ENCODE measurements around the gene CRTC1.
A peak's percentile ranks its signal among the peaks of the same experiment; 100 is the strongest.

Gene CRTC1, protein sequence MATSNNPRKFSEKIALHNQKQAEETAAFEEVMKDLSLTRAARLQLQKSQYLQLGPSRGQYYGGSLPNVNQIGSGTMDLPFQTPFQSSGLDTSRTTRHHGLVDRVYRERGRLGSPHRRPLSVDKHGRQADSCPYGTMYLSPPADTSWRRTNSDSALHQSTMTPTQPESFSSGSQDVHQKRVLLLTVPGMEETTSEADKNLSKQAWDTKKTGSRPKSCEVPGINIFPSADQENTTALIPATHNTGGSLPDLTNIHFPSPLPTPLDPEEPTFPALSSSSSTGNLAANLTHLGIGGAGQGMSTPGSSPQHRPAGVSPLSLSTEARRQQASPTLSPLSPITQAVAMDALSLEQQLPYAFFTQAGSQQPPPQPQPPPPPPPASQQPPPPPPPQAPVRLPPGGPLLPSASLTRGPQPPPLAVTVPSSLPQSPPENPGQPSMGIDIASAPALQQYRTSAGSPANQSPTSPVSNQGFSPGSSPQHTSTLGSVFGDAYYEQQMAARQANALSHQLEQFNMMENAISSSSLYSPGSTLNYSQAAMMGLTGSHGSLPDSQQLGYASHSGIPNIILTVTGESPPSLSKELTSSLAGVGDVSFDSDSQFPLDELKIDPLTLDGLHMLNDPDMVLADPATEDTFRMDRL

DNA sequence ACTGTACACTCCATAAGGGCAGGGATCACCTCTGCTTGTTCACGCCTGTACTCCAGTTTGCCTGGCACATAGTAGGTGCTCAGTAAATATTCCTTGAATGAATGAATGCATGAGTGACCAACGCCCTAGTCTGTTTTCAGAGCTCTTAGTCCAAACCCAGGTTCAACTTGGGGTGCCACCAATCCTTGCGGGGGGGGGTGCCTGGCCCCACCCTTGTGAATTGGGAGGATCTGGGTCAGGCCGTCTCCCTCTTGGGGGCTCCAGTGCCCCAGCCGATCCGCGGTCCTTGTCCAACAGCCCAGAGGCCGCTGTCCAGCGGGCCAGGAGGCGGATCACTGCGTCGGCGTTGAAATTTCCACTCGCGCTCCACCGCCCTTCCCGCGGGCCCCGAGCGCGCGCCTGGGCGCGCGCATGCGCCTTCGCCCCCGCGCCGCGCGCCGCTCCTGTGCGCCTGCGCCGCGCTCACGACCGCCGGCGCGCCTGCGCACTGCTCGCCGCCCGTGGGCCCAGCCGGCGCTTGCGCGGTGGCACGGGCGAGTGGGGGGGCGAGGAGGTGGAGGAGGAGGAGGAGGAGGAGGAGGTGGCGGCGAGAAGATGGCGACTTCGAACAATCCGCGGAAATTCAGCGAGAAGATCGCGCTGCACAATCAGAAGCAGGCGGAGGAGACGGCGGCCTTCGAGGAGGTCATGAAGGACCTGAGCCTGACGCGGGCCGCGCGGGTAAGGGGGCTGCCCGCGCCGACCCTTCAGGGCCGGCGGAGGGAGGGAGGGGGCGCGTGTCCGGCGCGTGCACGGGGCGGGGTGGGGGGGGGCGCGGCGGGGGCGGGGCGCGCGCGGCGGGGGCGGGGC is at the start of gene CRTC1:
Gene CRTC1, plus strand, starts transcription at position 572 of the 849 bp plus-strand sequence. Its CDS starts 23 bp downstream, at position 595.
- Mint-ChIP-seq H3K4me3 (peak within 1 kb of the TSS; percentile 80), H3K4me1 (peaks cover 18% of the 10 kb centered on the region), H3K27me3 (no peaks in the 10 kb centered on the region), H3K27ac (peak within 1 kb of the TSS; percentile 89), H3K9me3 (no peaks in the 10 kb centered on the region), H3K36me3 (ENCODE audit: low read depth) (no peaks in the 10 kb centered on the region)
- peak; percentile 71 for ATAC-seq
- peak; percentile 91 for DNase-seq

- ATAC-seq (no peak), DNase-seq (no peak)
- Mint-ChIP-seq H3K9me3 (no peaks in the 10 kb centered on the region), H3K4me1 (peaks cover 19% of the 10 kb centered on the region), H3K27ac (no peak overlapping the region), H3K36me3 (ENCODE audit: low read depth) (no peaks in the 10 kb centered on the region), H3K27me3 (peaks cover 2% of the 10 kb centered on the region), H3K4me3 (no peak overlapping the region)
Measured at GRCh38 chr19:18634612-18635297, 48.7 kb upstream of the CRTC1 start.

- ATAC-seq, result no peak
- no peaks in the 10 kb centered on the region for H3K9me3 Mint-ChIP-seq
- H3K4me1 Mint-ChIP-seq, result peaks cover 19% of the 10 kb centered on the region
- H3K36me3 Mint-ChIP-seq (ENCODE audit: low read depth), result no peaks in the 10 kb centered on the region
- H3K27ac Mint-ChIP-seq, result no peak overlapping the region
- peaks cover 2% of the 10 kb centered on the region for H3K27me3 Mint-ChIP-seq
- no peak for DNase-seq
- H3K4me3 Mint-ChIP-seq, result peak overlapping the region; percentile 85
Measured at GRCh38 chr19:18635831-18636182, 47.7 kb upstream of the CRTC1 start.

DNA sequence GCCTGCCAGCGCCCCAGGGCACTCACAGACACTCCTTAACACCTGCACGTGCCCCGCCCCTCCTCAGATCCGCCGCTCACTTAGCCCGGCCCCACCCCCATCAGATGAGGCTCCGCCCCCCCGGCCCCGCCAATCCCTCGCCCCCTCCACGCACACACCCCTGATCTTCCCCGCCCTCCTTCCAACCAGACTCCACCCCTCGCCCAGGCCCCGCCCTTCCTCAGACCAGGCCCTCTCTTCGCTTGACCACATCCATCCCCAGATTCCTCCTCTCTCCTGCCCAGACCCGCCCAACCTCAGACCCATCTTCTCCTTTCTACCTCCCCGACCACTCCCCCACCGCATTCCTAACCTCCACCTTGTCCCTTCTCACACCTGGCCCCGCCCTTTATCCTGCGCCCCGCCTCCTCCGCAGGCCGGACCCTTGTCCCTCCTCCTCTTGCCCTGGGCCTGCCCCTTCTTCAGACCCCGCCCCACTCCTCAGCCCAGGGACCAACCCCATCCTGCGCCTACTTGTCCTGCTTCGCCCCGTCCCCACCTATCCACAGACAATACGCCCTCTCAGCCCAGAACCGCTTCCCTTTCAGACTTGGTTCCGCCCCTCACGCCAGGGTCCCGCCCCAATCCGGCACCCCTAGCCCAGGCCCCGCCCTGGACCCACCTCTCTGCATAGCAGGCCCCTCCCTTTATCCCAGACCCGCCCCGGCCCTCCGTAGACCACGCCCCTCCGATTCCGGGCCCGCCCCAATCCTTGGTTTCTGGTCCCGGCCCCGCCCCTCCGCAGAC is 47.1 kb upstream of the CRTC1 start:
- Mint-ChIP-seq H3K27ac (peak overlapping the region; percentile 85), H3K36me3 (ENCODE audit: low read depth) (no peaks in the 10 kb centered on the region), H3K4me1 (peaks cover 19% of the 10 kb centered on the region), H3K9me3 (no peaks in the 10 kb centered on the region), H3K4me3 (peak overlapping the region; percentile 85), H3K27me3 (peaks cover 2% of the 10 kb centered on the region)
- DNase-seq (peak; percentile 100), ATAC-seq (peak; percentile 92)

- Mint-ChIP-seq H3K27ac (peak within 1 kb of the TSS; percentile 85), H3K4me1 (peaks cover 19% of the 10 kb centered on the region), H3K4me3 (peak within 1 kb of the TSS; percentile 85), H3K9me3 (no peaks in the 10 kb centered on the region), H3K27me3 (peaks cover 2% of the 10 kb centered on the region), H3K36me3 (ENCODE audit: low read depth) (no peaks in the 10 kb centered on the region)
- DNase-seq (no peak), ATAC-seq (no peak)
Measured at GRCh38 chr19:18636969-18637629, 46.4 kb upstream of the CRTC1 start, which contains the start of gene KLHL26. TSS of gene KLHL26 (plus strand) at chr19:18637028. CDS start at chr19:18637055, 27 bp downstream.

DNA sequence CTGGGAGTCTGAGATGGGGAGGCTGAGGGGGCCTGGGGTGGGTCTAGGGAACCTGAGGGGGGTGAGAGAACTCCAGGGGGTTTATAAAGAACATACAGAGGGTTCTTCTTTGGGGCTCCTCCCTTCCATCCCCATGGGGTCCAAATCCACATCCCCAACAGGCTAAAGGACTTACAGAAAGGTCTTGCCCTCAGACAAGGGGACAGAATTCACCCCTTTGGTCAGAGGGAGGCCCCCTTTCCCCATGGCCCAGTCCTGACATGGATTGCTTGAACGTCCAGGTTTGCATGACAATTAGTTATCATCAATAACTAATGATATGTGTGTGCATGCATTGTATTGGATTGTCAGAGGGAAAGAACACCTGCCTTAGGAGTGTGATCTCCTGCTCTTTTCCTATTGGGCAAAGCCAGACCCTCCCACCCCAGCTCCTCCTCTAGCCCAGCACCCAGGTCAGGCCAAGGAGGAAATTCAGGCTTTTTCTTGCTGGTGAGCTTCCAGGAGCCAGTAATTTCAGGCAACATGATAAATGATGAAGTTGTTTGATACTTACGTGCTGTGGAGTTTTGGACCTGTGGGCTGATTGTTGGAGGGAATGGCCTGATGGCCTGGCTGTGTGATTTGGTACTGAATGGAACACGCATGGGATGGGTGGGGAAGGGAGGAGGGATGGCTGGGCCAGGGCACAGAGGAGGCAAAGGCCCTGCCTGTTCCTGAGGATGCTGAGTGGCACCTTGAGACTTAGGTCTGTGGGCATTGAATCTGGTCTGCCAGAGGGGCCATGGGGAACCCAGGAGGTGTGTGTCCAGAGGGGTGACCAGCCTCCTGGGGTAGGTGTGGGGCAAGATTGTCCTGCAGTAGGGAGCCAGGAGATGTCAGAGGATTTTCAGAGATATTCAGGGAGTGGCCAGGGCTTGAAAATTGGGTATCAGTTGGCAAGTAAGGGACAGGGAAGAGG is 45.5 kb upstream of the CRTC1 start:
- DNase-seq, result no peak
- ATAC-seq, result no peak

DNA sequence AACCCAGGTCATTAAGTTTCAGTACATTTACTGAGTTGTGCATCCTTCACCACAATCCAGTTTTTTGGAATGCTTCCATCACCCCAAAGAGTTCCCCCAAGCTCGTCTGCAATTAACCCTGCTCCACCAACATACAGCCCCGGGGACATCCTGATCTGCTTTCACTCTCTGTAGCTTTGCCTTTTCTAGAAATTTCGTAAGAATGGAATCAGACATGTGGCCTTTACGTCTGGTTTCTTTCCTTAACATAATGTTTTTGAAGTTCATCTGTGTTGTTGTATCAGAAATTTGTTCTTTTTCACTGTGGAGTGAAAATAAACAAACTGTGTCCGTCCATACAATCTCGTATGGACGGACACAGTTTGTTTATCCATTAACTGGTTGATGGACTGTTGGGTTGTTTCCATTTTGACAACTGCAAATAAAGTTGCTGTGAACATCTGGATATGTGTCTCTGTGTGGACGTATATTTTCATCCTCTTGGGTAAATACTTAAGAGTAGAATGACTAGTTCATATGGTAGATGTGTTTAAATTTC is 43.7 kb upstream of the CRTC1 start:
- Mint-ChIP-seq H3K27me3 (no peaks in the 10 kb centered on the region), H3K27ac (no peak overlapping the region), H3K4me3 (no peak overlapping the region)

More for the DNA sequence above, 45.5 kb upstream of the CRTC1 start:
- H3K36me3 Mint-ChIP-seq (ENCODE audit: low read depth), result no peaks in the 10 kb centered on the region
- H3K4me3 Mint-ChIP-seq, result peak overlapping the region; percentile 85
- no peaks in the 10 kb centered on the region for H3K9me3 Mint-ChIP-seq
- peak overlapping the region; percentile 72 for H3K27ac Mint-ChIP-seq
- peaks cover 19% of the 10 kb centered on the region for H3K4me1 Mint-ChIP-seq
- H3K27me3 Mint-ChIP-seq, result peaks cover 2% of the 10 kb centered on the region

GRCh38 chr19:18644196-18645034 is 39.1 kb upstream of the CRTC1 start:
- DNase-seq, result no peak
- ATAC-seq, result no peak
- H3K27me3 Mint-ChIP-seq, result no peaks in the 10 kb centered on the region
- H3K4me1 Mint-ChIP-seq, result peaks cover 18% of the 10 kb centered on the region
- H3K4me3 Mint-ChIP-seq, result no peak overlapping the region
- H3K27ac Mint-ChIP-seq, result no peak overlapping the region
- H3K36me3 Mint-ChIP-seq (ENCODE audit: low read depth), result no peaks in the 10 kb centered on the region
- no peaks in the 10 kb centered on the region for H3K9me3 Mint-ChIP-seq

More for the DNA sequence above, 43.7 kb upstream of the CRTC1 start:
- Mint-ChIP-seq H3K9me3 (no peaks in the 10 kb centered on the region), H3K36me3 (ENCODE audit: low read depth) (no peaks in the 10 kb centered on the region), H3K4me1 (peaks cover 23% of the 10 kb centered on the region)
- DNase-seq (no peak), ATAC-seq (no peak)

- Mint-ChIP-seq H3K27ac (no peak overlapping the region), H3K9me3 (no peaks in the 10 kb centered on the region), H3K4me1 (peaks cover 23% of the 10 kb centered on the region), H3K27me3 (no peaks in the 10 kb centered on the region), H3K4me3 (no peak overlapping the region), H3K36me3 (ENCODE audit: low read depth) (no peaks in the 10 kb centered on the region)
- ATAC-seq (no peak), DNase-seq (no peak)
Measured at GRCh38 chr19:18645035-18645511, 38.4 kb upstream of the CRTC1 start.

DNA sequence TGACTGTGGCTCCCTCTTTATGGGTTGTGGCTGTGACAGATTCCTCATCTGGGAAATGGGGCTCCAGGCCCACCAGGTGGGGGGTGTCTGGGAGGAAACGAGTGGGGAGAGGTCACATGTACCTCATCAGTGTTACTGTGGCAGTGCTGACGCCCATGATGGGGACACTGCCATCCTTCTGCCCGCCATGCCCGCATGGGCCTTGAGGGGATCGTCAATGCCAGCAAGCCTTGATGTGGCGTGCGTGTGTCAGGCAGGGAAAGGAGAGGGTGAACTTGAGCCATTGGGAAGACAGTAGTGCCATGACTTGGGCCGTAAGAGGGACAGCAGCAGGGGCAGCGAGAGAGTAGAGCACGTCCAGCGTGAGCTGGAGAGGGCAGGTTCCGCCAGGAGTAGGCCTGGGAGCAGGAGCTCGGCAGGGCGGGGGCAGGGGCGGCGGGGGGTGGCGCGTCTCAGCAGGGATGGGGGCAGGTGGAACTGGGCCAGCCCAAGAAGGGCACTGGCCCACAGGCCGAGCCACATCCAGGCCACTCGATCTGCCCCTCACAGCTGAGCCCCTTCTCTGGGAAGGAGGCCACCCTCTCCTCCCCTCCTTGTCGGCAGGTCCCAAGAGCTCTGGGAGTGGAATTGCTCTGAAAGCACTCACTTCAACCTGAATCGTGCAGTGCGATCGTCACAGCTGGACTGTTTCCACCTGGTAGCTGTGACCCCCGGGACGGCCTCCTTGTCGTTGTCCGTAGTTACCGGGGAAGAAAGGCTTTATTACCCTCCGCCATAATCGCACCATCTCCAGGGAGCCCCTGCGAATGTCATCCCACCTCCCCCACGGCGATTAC is 36.7 kb upstream of the CRTC1 start:
- DNase-seq (no peak), ATAC-seq (no peak)
- Mint-ChIP-seq H3K27ac (no peak overlapping the region), H3K4me3 (no peak overlapping the region), H3K36me3 (ENCODE audit: low read depth) (no peaks in the 10 kb centered on the region), H3K9me3 (no peaks in the 10 kb centered on the region), H3K4me1 (peaks cover 24% of the 10 kb centered on the region), H3K27me3 (no peaks in the 10 kb centered on the region)

GRCh38 chr19:18647371-18647767 is 36.1 kb upstream of the CRTC1 start:
- ATAC-seq (no peak), DNase-seq (no peak)
- H3K36me3 Mint-ChIP-seq (ENCODE audit: low read depth), result no peaks in the 10 kb centered on the region
- peaks cover 24% of the 10 kb centered on the region for H3K4me1 Mint-ChIP-seq
- no peak overlapping the region for H3K27ac Mint-ChIP-seq
- no peak overlapping the region for H3K4me3 Mint-ChIP-seq
- no peaks in the 10 kb centered on the region for H3K27me3 Mint-ChIP-seq
- no peaks in the 10 kb centered on the region for H3K9me3 Mint-ChIP-seq
